B cell (primary cell): Measurements from ENCODE around the gene JPH3. TPM values are rescaled to one million over a fixed set of nuclear protein-coding genes. Genes with fewer than 3 reads are reported as not detected.

Experiments used
- ATAC-seq: fragments of 200-7000 bp; cut with Tn5 transposase; one replicate; pipeline ENCODE4 v1.10.0; 2021; ENCODE audit warnings: low read depth, mild to moderate bottlenecking, moderate number of reproducible peaks, moderate library complexity
- CTCF ChIA-PET: fragments of 350-600 bp; sonication (Branson Sonifier 250); formaldehyde crosslinking; loops from one replicate; lab custom pipeline; 2021; ENCODE audit warnings: antibody characterized with exemption, inconsistent platforms; lab: Charles Lee
- POLR2A ChIA-PET: fragments of 350-600 bp; sonication (Branson Sonifier 250); formaldehyde crosslinking; loops from one replicate; lab custom pipeline; 2021; ENCODE audit warnings: antibody characterized with exemption; lab: Charles Lee
- DNase-seq: peaks from one replicate; pipeline ENCODE4 v3.0.0; 2013
- H2AFZ ChIP-seq: 2 replicates; pipeline ENCODE4 v1.6.1; 2012; ENCODE audit warnings: mild to moderate bottlenecking, low read depth, low read length; ENCODE audit not compliant: insufficient read depth, poor library complexity, severe bottlenecking
- H3K27ac ChIP-seq, 2 donors: 1 replicate in 1 of 2; 2 replicates in 1 of 2; pipeline ENCODE4 v1.5.1; 2012 to 2013; ENCODE audit warnings: low read length in 2 of 2, mild to moderate bottlenecking in 2 of 2, moderate library complexity in 1 of 2
- H3K27me3 ChIP-seq, 4 experiments: fragments of 200-600 bp in 1 of 4; sonication (generic) in 1 of 4; replicated peaks in 1 of 4; 1 replicate in 2 of 4; 2 replicates in 2 of 4; pipeline versions ENCODE4 v1.6.1 to v1.7.0; 2013 to 2016; ENCODE audit warnings: low read length in 3 of 4, mild to moderate bottlenecking in 2 of 4, mixed read lengths in 1 of 4, moderate library complexity in 1 of 4; ENCODE audit not compliant: insufficient read depth in 4 of 4, control insufficient read depth in 3 of 4; ENCODE audit errors: control extremely low read depth in 1 of 4
- H3K36me3 ChIP-seq, 2 experiments: replicated peaks in 1 of 2; 1 replicate in 1 of 2; 2 replicates in 1 of 2; pipeline versions ENCODE4 v1.6.1 to v1.7.1; 2013; ENCODE audit warnings: low read length in 1 of 2; ENCODE audit not compliant: insufficient read depth in 2 of 2, control insufficient read depth in 1 of 2; ENCODE audit errors: control extremely low read depth in 1 of 2, extremely low read depth in 1 of 2
- H3K4me1 ChIP-seq, 2 donors: fragments of 200-600 bp in 1 of 2; sonication (generic) in 1 of 2; 1 replicate in 1 of 2; 2 replicates in 1 of 2; pipeline versions ENCODE4 v1.5.1 to v1.6.1; 2013 to 2017; ENCODE audit warnings: low read length in 2 of 2; ENCODE audit not compliant: control insufficient read depth in 2 of 2, insufficient read depth in 2 of 2
- H3K4me2 ChIP-seq: replicated peaks from 2 replicates; pipeline ENCODE3; 2012; ENCODE audit warnings: mild to moderate bottlenecking, low read depth, low read length; ENCODE audit not compliant: poor library complexity, severe bottlenecking
- H3K4me3 ChIP-seq, 5 experiments: fragments of 200-600 bp in 1 of 5; sonication (generic) in 1 of 5; 1 replicate in 3 of 5; 2 replicates in 2 of 5; pipeline versions ENCODE4 v1.5.1 to v1.7.0; 2011 to 2016; ENCODE audit warnings: low read length in 4 of 5, mild to moderate bottlenecking in 4 of 5, low read depth in 2 of 5, control low read depth in 1 of 5, moderate library complexity in 1 of 5; ENCODE audit not compliant: insufficient read depth in 1 of 5; ENCODE audit errors: control extremely low read depth in 1 of 5, extremely low read depth in 1 of 5
- H3K79me2 ChIP-seq: fragments of 200-600 bp; sonication (generic); one replicate; pipeline ENCODE4 v1.6.0; 2016; ENCODE audit warnings: low read length; ENCODE audit not compliant: control insufficient read depth, insufficient read depth
- H3K9ac ChIP-seq: fragments of 200-600 bp; sonication (generic); 2 replicates; pipeline ENCODE4 v1.6.1; 2017; ENCODE audit warnings: mild to moderate bottlenecking, low read length, moderate library complexity
- H3K9me3 ChIP-seq, 3 donors: one replicate each; pipeline versions ENCODE4 v1.6.1 to v1.7.1; 2013; ENCODE audit warnings: low read length in 2 of 3; ENCODE audit not compliant: control insufficient read depth in 2 of 3, insufficient read depth in 1 of 3; ENCODE audit errors: control extremely low read depth in 1 of 3
- H4K20me1 ChIP-seq: 2 replicates; pipeline ENCODE4 v1.6.0; 2012; ENCODE audit warnings: mild to moderate bottlenecking, low read length; ENCODE audit not compliant: insufficient read depth, control insufficient read depth, poor library complexity, severe bottlenecking
- H3K27ac Mint-ChIP-seq: one replicate; pipeline ENCODE4 v1.8.0; 2021; ENCODE audit warnings: mixed read lengths
- H3K27me3 Mint-ChIP-seq: one replicate; pipeline ENCODE4 v1.8.0; 2021; ENCODE audit warnings: mixed read lengths
- H3K4me1 Mint-ChIP-seq: one replicate; pipeline ENCODE4 v1.8.0; 2021; ENCODE audit warnings: mixed read lengths
- H3K4me3 Mint-ChIP-seq: one replicate; pipeline ENCODE4 v1.8.0; 2021; ENCODE audit warnings: mixed read lengths
- H3K9me3 Mint-ChIP-seq: one replicate; pipeline ENCODE4 v1.8.0; 2022; ENCODE audit warnings: mixed read lengths; ENCODE audit not compliant: insufficient read depth
- EZH2 ChIP-seq: IDR thresholded peaks from 2 replicates; pipeline ENCODE4 v1.6.1; 2012; ENCODE audit warnings: borderline replicate concordance, low read depth, mild to moderate bottlenecking, moderate library complexity, low read length; ENCODE audit not compliant: insufficient read depth, poor library complexity, severe bottlenecking
- WGBS: methylation state at CpG from one replicate; pipeline ENCODE4 v1.1.5; 2013; ENCODE audit warnings: missing lambda C conversion rate; ENCODE audit not compliant: insufficient coverage; 5-methylcytosine and 5-hydroxymethylcytosine counted together
- intact Hi-C: fragments of 100-400 bp; cut with micrococcal nuclease; formaldehyde crosslinking; loops from one replicate; pipeline ENCODE4 v1.10.0; 2022
- polyA plus RNA-seq: library from polyadenylated mRNA; depleted of rRNA; stranded (reverse); fragments of >200 nt; gene quantifications from 2 replicates; pipeline ENCODE4 v1.2.3, GENCODE V29; 2012
- total RNA-seq, 2 donors: library from RNA; stranded (reverse); fragments of 120-200 nt in 1 of 2; gene quantifications; 1 replicate in 1 of 2; 2 replicates in 1 of 2; pipeline versions ENCODE4 v1.2.3 to v1.2.4, GENCODE V29; 2013 to 2022
- TF ChIP-seq, protein P1 (sequence below): fragments of 200-600 bp; IDR thresholded peaks from one replicate; pipeline ENCODE4 v1.8.0; 2022; ENCODE audit warnings: antibody characterized with exemption, mild to moderate bottlenecking

JPH3 gene
- total and polyA plus RNA-seq, 2 donors (not counting 1 experiment from before 2014, with no cell fraction given) = not detected

DNA sequence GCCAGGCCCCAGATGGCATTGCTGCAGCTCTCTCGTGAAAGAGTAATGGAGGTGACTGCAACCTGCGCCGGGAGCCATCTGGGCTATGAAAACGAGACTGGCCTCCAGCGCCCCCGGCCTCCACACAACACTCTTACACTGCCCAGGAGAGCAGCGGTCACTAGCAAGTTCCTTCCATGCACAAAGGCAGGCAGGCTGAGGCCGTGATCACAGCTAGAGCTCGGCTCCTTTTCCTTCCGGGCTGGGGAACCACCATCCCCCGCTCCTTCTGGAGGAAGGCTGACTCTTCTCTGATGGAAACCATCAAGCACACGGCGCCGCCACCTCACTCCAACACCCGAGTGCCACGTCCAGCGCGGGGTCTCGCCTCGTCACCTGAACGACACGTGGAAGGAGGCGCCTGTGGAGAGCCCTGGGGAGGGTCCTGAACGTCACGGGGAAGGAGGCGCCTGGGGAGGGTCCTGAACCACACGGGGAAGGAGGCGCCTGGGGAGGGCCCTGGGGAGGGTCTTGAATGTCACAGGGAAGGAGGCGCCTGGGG is 101.6 kb downstream of the JPH3 start:
- Histone ChIP-seq H3K9me3 (no peaks in the 10 kb centered on the region), H3K9ac (no peak overlapping the region), H3K27ac (no peak overlapping the region), H3K4me2 (peak overlapping the region; percentile 73), H3K4me1 (peaks cover 37 to 52% of the 10 kb centered on the region in 2 donors), H4K20me1 (peaks cover 6% of the 10 kb centered on the region), H2AFZ (no peak overlapping the region), H3K36me3 (peaks cover 0 to 33% of the 10 kb centered on the region in 2 experiments), H3K4me3 (no peak overlapping the region), H3K27me3 (no peaks in the 10 kb centered on the region), H3K79me2 (no peaks in the 10 kb centered on the region)
- DNase-seq (no peak), ATAC-seq (no peak)
- no peaks in the 10 kb centered on the region for H3K9me3 Mint-ChIP-seq
- H3K27me3 Mint-ChIP-seq = no peaks in the 10 kb centered on the region
- POLR2A ChIA-PET = no interaction called here
- no peak overlapping the region for H3K4me3 Mint-ChIP-seq
- intact Hi-C loops = loop anchor here (5.0 kb wide), 1 partner anchor 63 kb away; the partner anchor contains the start of gene KLHDC4
- peaks cover 45% of the 10 kb centered on the region for H3K4me1 Mint-ChIP-seq
- CTCF ChIA-PET = interaction anchor here (3.2 kb wide), 1 partner anchor 68 kb away, joined by 26 read pairs; no protein-coding TSS in a partner anchor
- WGBS = 81% methylated on average over 23 of the region's 29 CpGs
- peak overlapping the region; percentile 63 for H3K27ac Mint-ChIP-seq
- no peak for TF ChIP-seq EZH2
- TF ChIP-seq, protein P1, sequence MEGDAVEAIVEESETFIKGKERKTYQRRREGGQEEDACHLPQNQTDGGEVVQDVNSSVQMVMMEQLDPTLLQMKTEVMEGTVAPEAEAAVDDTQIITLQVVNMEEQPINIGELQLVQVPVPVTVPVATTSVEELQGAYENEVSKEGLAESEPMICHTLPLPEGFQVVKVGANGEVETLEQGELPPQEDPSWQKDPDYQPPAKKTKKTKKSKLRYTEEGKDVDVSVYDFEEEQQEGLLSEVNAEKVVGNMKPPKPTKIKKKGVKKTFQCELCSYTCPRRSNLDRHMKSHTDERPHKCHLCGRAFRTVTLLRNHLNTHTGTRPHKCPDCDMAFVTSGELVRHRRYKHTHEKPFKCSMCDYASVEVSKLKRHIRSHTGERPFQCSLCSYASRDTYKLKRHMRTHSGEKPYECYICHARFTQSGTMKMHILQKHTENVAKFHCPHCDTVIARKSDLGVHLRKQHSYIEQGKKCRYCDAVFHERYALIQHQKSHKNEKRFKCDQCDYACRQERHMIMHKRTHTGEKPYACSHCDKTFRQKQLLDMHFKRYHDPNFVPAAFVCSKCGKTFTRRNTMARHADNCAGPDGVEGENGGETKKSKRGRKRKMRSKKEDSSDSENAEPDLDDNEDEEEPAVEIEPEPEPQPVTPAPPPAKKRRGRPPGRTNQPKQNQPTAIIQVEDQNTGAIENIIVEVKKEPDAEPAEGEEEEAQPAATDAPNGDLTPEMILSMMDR = no peak

DNA sequence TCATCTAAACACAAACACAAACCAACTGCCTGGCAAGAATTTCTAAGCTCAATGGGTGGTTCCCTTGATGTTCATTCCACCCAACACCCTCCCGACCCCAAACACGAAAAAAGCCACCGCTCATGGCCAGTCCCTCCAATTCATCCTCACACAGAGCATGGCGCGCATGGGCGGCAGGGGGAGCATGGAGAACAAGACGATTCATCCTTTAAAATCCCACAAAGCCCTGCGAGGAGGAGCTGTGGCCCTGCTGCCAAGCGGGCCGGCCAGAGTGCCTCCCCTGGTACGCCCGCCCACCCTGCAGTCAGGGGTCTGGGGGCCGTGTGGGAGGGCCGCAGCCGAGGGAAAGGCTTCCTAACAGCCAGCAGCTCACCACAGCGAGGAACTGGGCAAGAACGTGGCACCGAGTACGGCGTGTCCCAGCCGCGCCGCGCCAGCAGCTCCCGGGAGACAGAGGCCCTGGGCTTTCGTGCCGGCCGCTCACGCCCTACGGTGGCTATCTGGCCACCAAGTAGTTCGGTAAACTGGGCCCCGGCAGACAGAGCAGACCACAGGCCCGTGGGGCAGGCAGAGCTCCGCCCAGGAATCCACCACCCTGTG is 102.5 kb downstream of the JPH3 start:
- peaks cover 34 to 43% of the 10 kb centered on the region in 2 donors for H3K4me1 ChIP-seq
- peaks cover 6% of the 10 kb centered on the region for H4K20me1 ChIP-seq
- Mint-ChIP-seq H3K9me3 (no peaks in the 10 kb centered on the region), H3K4me3 (no peak overlapping the region), H3K27ac (no peak overlapping the region), H3K27me3 (no peaks in the 10 kb centered on the region), H3K4me1 (peaks cover 37% of the 10 kb centered on the region)
- POLR2A ChIA-PET = no interaction called here
- no peaks in the 10 kb centered on the region for H3K27me3 ChIP-seq
- ATAC-seq (no peak), DNase-seq (no peak)
- H3K27ac ChIP-seq = no peak overlapping the region
- H3K36me3 ChIP-seq = peaks cover 0 to 43% of the 10 kb centered on the region in 2 experiments
- H3K9ac ChIP-seq = no peak overlapping the region
- no peaks in the 10 kb centered on the region for H3K9me3 ChIP-seq
- no peak overlapping the region for H3K4me3 ChIP-seq
- TF ChIP-seq EZH2 = no peak
- TF ChIP-seq, protein P1 = no peak
- CTCF ChIA-PET = interaction anchor here (0.5 kb wide), 1 partner anchor 10 kb away, joined by 3 read pairs; no protein-coding TSS in a partner anchor
- WGBS = 95% methylated on average over 30 of the region's 34 CpGs
- intact Hi-C loops = loop anchor here (5.0 kb wide), 1 partner anchor 62 kb away; the partner anchor contains the start of gene KLHDC4
- no peaks in the 10 kb centered on the region for H3K79me2 ChIP-seq
- H2AFZ ChIP-seq = no peak overlapping the region
- H3K4me2 ChIP-seq = no peak overlapping the region
